Activated CD4-positive, CD25-positive, alpha-beta regulatory T cell (primary cell): ENCODE results near the gene ACTG1.

ENCODE experiments used
- DNase-seq, 4 experiments: peaks; one replicate each; lab custom pipeline; 2025; lab: John Stamatoyannopoulos, UW

ACTG1 gene

GRCh38 chr17:81517339-81518112 lies 4.9 kb upstream of the ACTG1 start:
- DNase-seq = no peak

DNA sequence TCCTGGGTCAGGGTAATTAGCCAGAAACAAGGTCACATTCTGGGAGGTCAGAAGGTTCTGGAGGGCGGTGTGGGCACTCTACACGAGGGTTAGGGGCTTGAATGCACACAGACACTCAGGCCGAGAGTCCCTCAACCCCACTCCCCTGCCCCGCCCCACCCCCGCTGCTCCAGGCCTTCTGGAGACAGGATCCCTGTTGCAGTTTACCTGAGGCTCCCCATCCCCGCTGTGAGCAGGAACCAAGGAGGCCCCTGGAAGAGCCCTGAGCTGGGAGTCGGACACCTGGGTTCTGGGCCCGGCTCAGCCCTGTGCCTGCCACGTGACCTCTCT lies 4.4 kb upstream of the ACTG1 start:
- DNase-seq = no peak

DNA sequence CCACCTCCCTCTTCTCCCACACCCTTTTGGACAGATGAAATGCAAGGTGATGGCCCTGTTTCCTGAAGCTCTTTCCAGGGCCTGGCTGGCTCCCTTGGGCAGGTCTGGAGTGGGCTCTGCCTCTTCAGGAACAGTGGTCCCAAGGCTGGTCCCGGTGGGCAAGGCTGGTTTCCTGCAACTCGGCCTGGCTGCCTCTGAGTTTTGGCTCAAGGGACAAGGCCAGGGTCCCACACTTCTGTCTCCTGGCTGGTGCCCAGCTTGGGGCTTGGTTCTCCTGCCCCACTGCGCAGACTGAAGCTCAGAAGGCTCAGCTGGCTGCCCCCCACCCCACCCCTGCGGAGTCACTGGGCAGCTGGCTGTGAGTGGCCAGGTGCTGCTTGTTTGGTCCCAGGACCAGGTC lies 3.8 kb upstream of the ACTG1 start:
- DNase-seq = no peak

DNA sequence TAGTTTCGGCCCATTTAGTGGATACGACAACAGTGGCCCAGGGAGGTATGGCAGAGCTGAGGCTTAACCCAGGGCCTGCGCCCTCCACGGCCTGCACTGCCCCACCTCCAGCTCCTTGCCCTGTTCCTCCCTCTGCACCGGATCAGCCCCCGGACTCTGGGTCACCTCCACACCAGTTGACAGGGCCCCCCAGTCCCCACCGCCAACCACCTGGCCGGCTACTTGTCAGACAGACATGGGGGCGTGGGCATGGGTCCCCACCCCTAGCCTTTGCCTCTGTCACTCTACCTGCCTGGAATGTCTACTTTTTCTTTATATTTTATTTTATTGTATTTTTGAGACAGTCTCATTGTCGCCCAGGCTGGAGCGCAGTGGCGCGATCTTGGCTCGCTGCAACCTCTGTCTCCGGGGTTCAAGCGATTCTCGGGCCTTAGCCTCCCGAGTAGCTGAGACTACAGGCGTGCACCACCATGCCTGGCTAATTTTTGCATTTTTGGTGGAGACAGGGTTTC lies 3.0 kb upstream of the ACTG1 start:
- DNase-seq = no peak

- DNase-seq = peak in 3 of 4 experiments; percentile 43 to 61 (median 47)
Observed at GRCh38 chr17:81514739-81515529, 2.3 kb upstream of the ACTG1 start.

DNA sequence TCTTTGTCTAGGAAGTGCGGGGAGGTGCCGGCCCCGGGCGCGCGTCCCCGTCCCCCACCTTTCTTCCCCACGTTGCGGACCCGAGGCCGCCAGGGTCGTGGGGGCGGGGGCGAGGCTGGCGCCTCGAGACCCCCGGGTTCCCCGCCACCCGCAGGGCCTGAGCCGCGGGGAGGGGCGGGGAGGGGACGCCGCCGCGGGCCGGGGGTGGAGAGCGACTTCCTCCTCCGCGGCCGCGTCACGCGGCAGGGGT lies 1.8 kb upstream of the ACTG1 start:
- DNase-seq = no peak

DNA sequence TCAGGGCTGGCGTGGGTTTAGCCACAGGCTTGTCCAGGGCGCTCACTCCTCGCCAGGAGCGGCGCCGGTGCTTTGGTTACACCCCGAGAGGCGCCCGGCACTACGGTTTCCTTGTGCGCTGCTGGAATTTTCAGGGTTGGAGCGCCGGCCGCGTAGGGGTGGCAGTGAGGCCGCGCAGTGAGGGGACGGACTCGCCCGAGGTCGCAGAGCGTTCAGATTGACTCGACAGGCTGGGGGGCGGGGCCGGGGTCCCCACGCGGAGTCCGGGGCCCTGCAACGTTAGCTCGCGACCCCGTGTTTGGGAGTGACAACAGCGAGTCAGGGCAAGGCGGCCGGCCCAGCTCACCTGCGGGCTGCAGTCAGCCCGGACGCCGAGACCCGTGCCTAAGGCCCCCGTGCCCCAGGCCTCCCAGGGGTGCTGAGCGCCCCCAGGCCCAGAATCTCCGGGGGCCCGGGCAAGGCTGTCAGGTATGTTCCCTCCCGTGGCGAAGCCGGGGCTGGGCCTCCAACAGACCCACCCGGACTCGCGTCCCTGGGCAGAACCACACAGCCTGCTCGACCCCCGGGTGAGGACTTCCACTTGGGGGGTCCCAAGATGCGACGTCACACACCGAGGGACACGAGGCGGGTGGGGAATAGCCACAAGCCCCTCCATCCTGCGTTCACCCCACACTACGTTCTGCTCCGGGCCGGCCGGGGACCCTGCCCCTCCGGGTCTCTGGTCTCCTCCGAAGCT lies 1.3 kb upstream of the ACTG1 start:
- no peak for DNase-seq

DNA sequence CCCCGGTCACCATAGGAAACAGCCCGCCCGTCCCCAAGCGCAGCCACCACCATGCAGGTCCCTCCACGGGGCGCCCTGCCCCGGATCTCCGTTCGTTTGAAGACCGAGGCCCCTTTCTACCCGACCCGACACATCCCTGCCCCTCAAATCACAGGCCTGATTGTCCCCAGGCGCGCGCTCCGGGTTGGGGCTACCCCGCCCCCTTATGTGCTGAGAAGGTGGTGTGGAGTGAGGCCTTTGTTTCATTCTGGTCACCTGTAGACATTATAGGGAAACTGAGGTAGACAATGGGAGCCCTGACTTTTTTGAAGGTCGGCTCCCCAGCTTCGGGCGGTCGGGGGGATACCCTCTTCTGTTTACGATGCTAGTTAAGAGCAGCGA lies 763 bp upstream of the ACTG1 start:
- DNase-seq = peak in 2 of 4 experiments; percentile 42 to 54

DNA sequence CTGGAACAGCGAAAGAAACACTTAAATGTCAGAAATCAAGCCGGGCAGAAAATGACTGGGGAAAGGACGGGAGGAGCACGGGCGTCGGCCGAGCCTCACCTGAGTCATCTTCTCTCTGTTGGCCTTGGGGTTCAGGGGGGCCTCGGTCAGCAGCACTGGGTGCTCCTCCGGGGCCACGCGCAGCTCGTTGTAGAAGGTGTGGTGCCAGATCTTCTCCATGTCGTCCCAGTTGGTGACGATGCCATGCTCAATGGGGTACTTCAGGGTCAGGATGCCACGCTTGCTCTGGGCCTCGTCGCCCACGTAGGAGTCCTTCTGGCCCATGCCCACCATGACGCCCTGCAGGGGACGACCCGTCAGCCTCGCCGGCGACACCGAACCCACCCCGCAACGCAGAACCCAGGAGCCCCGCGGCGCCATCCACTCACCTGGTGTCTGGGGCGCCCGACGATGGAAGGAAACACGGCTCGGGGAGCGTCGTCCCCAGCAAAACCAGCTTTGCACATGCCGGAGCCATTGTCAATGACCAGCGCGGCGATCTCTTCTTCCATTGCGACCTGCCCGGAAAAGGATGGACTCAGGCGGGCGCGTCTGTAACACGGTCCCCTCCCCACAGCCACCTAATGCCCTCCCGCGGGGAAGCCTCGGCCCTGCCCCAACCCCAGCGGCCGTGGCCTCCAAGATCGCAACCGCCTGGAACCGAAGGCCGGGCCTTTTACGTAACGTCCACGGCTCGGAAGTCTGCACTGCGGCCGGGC lies 616 bp downstream of the ACTG1 start:
- no peak for DNase-seq

- no peak for DNase-seq
Observed at GRCh38 chr17:81511554-81511803, 1.1 kb downstream of the ACTG1 start.

GRCh38 chr17:81510785-81511553 lies 1.6 kb downstream of the ACTG1 start:
- DNase-seq = peak in 1 of 4 experiments; percentile 42

- no peak for DNase-seq
Observed at GRCh38 chr17:81509972-81510784, 2.4 kb downstream of the ACTG1 start.

GRCh38 chr17:81509207-81509971 lies 3.2 kb downstream of the ACTG1 start:
- no peak for DNase-seq

DNA sequence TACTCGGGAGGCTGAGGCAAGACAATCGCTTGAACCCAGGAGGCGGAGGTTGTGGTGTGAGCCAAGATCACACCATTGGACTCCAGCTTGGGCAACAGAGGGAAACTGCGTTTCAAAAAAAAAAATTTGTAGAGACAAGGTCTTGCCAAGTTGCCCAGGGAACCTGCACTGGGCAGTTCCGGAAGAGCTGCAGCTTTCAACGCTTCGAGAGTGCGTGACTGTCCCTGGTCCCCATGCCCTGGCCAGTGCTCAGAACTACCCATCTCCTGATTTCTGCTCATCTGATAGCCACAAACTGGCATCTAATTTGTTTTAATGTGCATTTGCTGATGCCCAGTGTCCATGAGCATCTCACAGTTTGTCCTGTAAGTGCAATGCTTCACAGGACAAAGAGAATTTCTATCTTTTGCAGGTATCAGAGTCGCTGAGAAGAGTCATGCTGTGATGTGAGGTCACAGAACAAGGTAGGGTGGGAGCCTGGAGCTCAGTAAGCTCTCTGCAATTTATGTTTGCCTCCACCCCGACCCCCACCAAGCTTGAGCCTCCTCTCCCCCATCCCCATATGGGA lies 3.9 kb downstream of the ACTG1 start:
- DNase-seq = no peak

GRCh38 chr17:81503619-81504018 lies 9.0 kb downstream of the ACTG1 start:
- no peak for DNase-seq

DNA sequence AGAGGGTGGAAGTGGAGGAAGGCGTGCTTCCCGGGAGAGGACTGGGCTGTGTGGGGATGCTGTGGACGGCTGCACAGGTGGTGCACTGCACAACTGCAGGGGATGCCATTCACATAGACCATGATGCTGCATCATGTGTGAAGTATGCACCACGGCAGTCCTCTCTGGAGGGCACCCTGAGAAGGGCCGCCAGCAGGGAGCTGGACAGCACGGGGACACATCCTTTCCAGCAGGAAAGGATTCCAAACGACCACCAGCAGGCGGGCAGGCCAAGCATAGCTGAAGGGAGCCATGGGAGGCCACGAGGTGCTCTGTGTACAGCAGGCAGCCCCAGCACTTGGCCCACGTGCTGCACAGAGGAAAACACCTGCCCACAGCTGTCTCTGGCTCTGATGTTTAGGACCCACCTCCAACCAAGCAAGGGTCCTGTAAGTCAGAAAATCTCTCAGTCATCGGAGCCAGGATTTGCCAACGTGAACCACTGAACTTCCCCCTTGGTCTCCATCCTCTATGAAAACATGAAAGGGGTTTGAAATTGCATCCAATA lies 10.1 kb downstream of the ACTG1 start:
- no peak for DNase-seq

DNA sequence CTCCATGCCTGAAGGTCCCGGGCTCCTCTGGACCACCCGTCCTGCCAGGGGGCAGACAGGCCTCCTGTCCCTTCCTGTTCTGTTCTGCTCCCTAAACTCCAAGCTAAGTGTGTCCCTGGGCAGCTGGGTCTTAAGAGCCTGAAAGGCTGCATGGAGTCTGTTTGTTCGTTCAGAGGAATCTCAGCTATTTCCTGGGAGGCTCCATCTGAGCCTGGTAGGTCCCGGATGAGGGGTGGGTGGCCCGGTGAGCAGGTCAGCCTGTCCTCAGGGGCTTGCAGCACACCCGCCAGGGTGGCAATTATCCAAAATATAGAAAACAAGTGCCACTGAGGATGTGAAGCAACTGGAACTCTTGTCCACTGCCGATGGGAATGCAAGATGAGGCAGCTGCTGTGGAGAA lies 12.6 kb downstream of the ACTG1 start:
- no peak for DNase-seq

DNA sequence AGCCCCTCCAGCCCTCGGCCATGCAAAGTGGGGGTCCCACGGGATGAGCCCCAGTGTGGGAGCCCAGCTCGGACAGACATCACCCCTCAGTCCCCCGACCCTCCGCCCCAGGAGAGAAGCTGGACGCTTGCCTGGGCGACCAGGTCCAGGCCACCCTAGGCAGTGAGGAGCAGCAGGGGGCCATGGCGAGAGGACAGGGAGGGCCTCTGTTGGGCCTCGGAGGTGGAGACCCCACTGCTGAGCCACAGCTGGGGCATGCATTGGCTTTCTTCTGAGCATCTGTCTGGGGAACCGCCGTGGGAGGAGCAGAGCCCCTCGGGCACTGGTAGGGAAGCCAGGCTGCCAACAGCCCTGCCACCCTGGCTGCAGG lies 13.0 kb downstream of the ACTG1 start:
- DNase-seq = no peak

DNA sequence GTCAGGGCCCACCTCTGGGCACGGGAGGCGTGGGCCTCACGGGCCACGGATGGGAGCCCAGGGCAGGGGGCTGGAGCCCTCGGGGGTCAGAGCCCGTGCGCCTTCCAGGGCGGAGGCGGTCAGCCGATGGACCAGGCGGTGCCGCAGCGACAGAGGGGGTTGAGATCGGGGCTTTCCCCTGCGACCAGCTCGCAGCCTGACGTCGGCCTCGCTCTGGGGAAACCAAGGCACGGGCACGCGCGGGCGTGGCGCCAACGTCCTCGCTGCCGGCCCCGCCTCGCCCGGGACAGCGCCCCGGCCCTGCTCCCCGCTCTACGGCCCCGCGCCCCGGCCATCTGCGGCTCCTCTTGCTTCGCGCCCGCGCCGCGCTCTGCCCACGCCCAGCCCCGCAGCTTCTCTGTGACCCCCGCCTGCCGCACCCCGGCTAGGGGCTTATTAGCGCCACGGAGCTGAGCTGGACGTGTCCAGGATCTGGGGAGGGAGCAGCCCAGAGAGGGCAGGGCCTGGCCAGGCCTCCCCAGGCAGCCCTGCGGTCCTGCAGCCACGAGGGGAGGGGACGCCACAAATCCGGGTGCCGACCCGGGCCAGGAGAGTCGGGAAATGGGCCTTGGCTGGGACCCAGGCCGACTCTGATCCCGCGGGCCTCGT lies 13.5 kb downstream of the ACTG1 start:
- no peak for DNase-seq
